ENCODE measurements around the gene PNMA6A. TPM values are rescaled to one million over a fixed set of nuclear protein-coding genes. Genes with fewer than 3 reads are reported as not detected.
"Not testable (repeated sequence)": the region's sequence is repeated elsewhere in the genome, so short reads cannot be mapped to it uniquely, and the experiment has no call there.

The PNMA6A gene
- polyA plus RNA-seq (2013) = 0.08 TPM in 2 replicates

DNA sequence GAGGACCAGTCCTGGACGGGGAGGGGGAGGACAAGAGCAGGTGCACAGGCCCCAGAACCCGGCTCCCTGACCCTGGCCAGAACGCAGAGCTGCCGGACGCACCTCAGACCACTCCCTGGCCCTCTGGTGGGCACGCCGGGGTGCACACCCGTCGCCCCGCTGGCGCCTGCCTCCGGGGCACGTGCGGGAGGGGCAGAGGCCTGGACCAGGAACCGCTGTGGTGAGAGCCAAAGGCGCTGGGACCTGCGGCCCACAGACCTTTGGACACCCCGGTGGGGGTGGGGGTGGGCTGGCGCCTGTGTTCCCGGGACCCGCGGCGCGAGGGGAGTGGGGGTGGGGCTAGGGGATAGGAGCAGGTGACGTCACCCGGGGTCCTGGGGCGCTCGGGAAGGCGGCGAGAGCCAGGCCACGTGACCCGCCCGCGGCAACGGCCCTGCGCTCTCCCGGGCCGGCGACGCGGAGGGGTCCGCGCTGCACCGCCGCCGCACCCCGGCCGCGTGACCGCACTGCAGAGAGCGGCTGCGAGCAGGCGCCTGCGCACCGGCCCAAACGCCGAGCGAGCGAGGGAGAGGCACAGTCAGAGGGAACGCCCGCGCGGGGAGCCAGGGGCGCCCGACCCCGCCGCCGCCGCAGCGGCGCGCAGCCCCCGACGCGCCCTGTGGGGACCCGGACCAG lies at the start of gene PNMA6A:
Gene PNMA6A, plus strand, starts transcription at position 546 of the 675 bp plus-strand sequence. CDS start 609 bp downstream, outside the sequence.
- not testable (repeated sequence) for H2BK12ac ChIP-seq (ENCODE audit: low read length); H3K79me2 ChIP-seq (ENCODE audit: control insufficient read depth, insufficient read depth, low read length, poor library complexity); H2AFZ ChIP-seq (ENCODE audit: insufficient read depth, low read length, poor library complexity); H3K36me3 ChIP-seq (ENCODE audit: control insufficient read depth in 1 of 2, insufficient read depth in 2 of 2, low read length in 2 of 2); H2BK5ac ChIP-seq (ENCODE audit: low read depth, low read length, poor library complexity); H3K27me3 ChIP-seq (ENCODE audit: insufficient read depth, low read length); H3K14ac ChIP-seq (ENCODE audit: low read length); H3K79me1 ChIP-seq (ENCODE audit: low read length); H2AK5ac ChIP-seq (ENCODE audit: low read length); H2BK120ac ChIP-seq (ENCODE audit: insufficient read depth, low read length, poor library complexity); H3K27ac ChIP-seq (ENCODE audit: low read depth, low read length); H3K9me3 ChIP-seq (ENCODE audit: insufficient read depth, low read depth, low read length); H3K4me1 ChIP-seq (ENCODE audit: control insufficient read depth in 1 of 2, insufficient read depth in 2 of 2, low read length in 2 of 2); H3K9ac ChIP-seq (ENCODE audit: low read length); H3K23ac ChIP-seq (ENCODE audit: low read length); H3K4ac ChIP-seq (ENCODE audit: low read depth, low read length); H4K91ac ChIP-seq (ENCODE audit: low read depth, low read length); H3K4me2 ChIP-seq (ENCODE audit: low read length); H4K8ac ChIP-seq (ENCODE audit: low read depth, low read length); H4K12ac ChIP-seq (ENCODE audit: low read depth, low read length); H3K18ac ChIP-seq (ENCODE audit: low read length); H3K4me3 ChIP-seq (ENCODE audit: low read depth, low read length); DNase-seq
- WGBS (ENCODE audit: extremely low coverage, insufficient coverage, insufficient read length) = no CpG with 5 or more reads among the region's 76 CpGs

DNA sequence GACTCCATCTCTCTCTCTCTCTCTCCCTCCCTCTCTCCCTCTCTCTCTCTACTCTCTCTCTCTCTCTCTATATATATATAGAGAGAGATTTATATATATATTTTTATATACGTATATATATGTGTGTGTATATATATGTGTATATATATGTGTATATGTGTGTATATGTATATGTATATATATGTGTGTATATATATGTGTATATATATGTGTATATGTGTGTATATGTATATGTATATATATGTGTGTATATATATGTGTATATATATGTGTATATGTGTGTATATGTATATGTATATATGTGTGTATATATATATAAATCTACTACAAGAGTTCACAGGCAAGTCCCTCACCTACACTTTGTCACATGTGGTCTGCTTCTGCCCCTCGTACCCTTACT lies 45.8 kb upstream of the PNMA6A start:
- not testable (repeated sequence) for H3K4ac ChIP-seq (ENCODE audit: low read depth, low read length); H2BK5ac ChIP-seq (ENCODE audit: low read depth, low read length, poor library complexity); H4K12ac ChIP-seq (ENCODE audit: low read depth, low read length); H3K23ac ChIP-seq (ENCODE audit: low read length); H2AK5ac ChIP-seq (ENCODE audit: low read length); H3K27me3 ChIP-seq (ENCODE audit: insufficient read depth, low read length); H3K9me3 ChIP-seq (ENCODE audit: insufficient read depth, low read depth, low read length); H3K4me1 ChIP-seq (ENCODE audit: control insufficient read depth in 1 of 2, insufficient read depth in 2 of 2, low read length in 2 of 2); DNase-seq; H4K8ac ChIP-seq (ENCODE audit: low read depth, low read length); H3K27ac ChIP-seq (ENCODE audit: low read depth, low read length); H3K4me2 ChIP-seq (ENCODE audit: low read length); H3K18ac ChIP-seq (ENCODE audit: low read length); H4K91ac ChIP-seq (ENCODE audit: low read depth, low read length); H2BK12ac ChIP-seq (ENCODE audit: low read length); H3K79me1 ChIP-seq (ENCODE audit: low read length); H3K14ac ChIP-seq (ENCODE audit: low read length); H2AFZ ChIP-seq (ENCODE audit: insufficient read depth, low read length, poor library complexity); H3K9ac ChIP-seq (ENCODE audit: low read length); H3K79me2 ChIP-seq (ENCODE audit: control insufficient read depth, insufficient read depth, low read length, poor library complexity); H2BK120ac ChIP-seq (ENCODE audit: insufficient read depth, low read length, poor library complexity); H3K36me3 ChIP-seq (ENCODE audit: control insufficient read depth in 1 of 2, insufficient read depth in 2 of 2, low read length in 2 of 2); H3K4me3 ChIP-seq (ENCODE audit: low read depth, low read length)
- no CpG with 5 or more reads among the region's 2 CpGs for WGBS (ENCODE audit: extremely low coverage, insufficient coverage, insufficient read length)

DNA sequence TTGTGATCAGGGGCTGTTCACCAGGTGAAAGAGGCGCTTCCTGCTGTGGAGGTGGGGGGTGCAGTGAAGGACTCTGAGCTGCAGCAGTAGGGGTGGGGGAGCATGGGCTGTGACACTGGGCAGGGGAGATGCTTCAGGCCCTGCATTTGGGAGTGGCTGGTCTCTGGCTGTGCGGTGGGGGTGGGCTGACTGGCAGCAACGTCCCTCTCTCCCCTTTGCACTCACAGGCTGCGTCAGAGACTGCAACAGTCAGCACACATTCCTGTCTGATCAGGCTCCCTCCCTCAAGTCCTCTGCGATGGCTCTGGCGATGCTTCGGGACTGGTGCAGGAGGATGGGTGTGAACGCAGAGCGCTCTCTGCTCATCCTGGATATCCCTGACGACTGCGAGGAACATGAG lies 43.8 kb upstream of the PNMA6A start:
- H3K36me3 ChIP-seq (ENCODE audit: control insufficient read depth in 1 of 2, insufficient read depth in 2 of 2, low read length in 2 of 2); H2AK5ac ChIP-seq (ENCODE audit: low read length); H3K4me2 ChIP-seq (ENCODE audit: low read length); H3K79me1 ChIP-seq (ENCODE audit: low read length); H3K14ac ChIP-seq (ENCODE audit: low read length); H2BK12ac ChIP-seq (ENCODE audit: low read length); H3K4ac ChIP-seq (ENCODE audit: low read depth, low read length); H4K91ac ChIP-seq (ENCODE audit: low read depth, low read length); H3K4me1 ChIP-seq (ENCODE audit: control insufficient read depth in 1 of 2, insufficient read depth in 2 of 2, low read length in 2 of 2); H3K27me3 ChIP-seq (ENCODE audit: insufficient read depth, low read length); H3K79me2 ChIP-seq (ENCODE audit: control insufficient read depth, insufficient read depth, low read length, poor library complexity); H2AFZ ChIP-seq (ENCODE audit: insufficient read depth, low read length, poor library complexity); H3K9me3 ChIP-seq (ENCODE audit: insufficient read depth, low read depth, low read length); H3K27ac ChIP-seq (ENCODE audit: low read depth, low read length); H4K12ac ChIP-seq (ENCODE audit: low read depth, low read length); H3K4me3 ChIP-seq (ENCODE audit: low read depth, low read length); H3K9ac ChIP-seq (ENCODE audit: low read length); H3K23ac ChIP-seq (ENCODE audit: low read length); H3K18ac ChIP-seq (ENCODE audit: low read length); H2BK120ac ChIP-seq (ENCODE audit: insufficient read depth, low read length, poor library complexity); H4K8ac ChIP-seq (ENCODE audit: low read depth, low read length); DNase-seq; H2BK5ac ChIP-seq (ENCODE audit: low read depth, low read length, poor library complexity): not testable (repeated sequence)
- no CpG with 5 or more reads among the region's 11 CpGs for WGBS (ENCODE audit: extremely low coverage, insufficient coverage, insufficient read length)

DNA sequence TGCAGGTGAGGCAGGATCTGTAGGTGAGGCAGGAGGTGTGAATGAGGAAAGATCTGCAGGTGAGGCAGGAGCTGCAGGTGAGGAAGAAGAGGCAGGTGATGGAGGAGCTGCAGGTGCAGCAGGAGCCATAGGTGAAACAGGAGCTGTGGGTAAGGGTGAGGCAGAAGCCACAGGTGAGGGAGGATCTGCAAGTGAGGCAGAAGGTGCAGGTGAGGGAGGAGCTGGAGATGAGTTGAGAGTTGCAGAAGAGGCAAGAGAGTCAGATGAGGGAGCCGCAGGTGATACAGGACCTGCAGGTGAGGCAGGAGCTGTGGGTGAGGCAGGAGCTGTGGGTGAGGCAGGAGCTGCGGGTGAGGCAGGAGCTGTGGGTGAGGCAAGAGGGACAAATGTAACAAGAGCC lies 43.1 kb upstream of the PNMA6A start:
- H3K36me3 ChIP-seq (ENCODE audit: control insufficient read depth in 1 of 2, insufficient read depth in 2 of 2, low read length in 2 of 2) = no peaks in the 10 kb centered on the region
- H2BK5ac ChIP-seq (ENCODE audit: low read depth, low read length, poor library complexity) = no peak overlapping the region
- no peak overlapping the region for H4K12ac ChIP-seq (ENCODE audit: low read depth, low read length)
- H3K27ac ChIP-seq (ENCODE audit: low read depth, low read length) = no peak overlapping the region
- no peaks in the 10 kb centered on the region for H3K9me3 ChIP-seq (ENCODE audit: insufficient read depth, low read depth, low read length)
- no peak overlapping the region for H4K8ac ChIP-seq (ENCODE audit: low read depth, low read length)
- no peak overlapping the region for H3K18ac ChIP-seq (ENCODE audit: low read length)
- H3K79me2 ChIP-seq (ENCODE audit: control insufficient read depth, insufficient read depth, low read length, poor library complexity) = no peaks in the 10 kb centered on the region
- no peak overlapping the region for H4K91ac ChIP-seq (ENCODE audit: low read depth, low read length)
- no peak overlapping the region for H3K4me2 ChIP-seq (ENCODE audit: low read length)
- no peak overlapping the region for H3K14ac ChIP-seq (ENCODE audit: low read length)
- H2BK12ac ChIP-seq (ENCODE audit: low read length) = no peak overlapping the region
- no peak overlapping the region for H2AK5ac ChIP-seq (ENCODE audit: low read length)
- no peak overlapping the region for H2BK120ac ChIP-seq (ENCODE audit: insufficient read depth, low read length, poor library complexity)
- no peak overlapping the region for H3K4me3 ChIP-seq (ENCODE audit: low read depth, low read length)
- no peak overlapping the region for H3K23ac ChIP-seq (ENCODE audit: low read length)
- DNase-seq = peak in 1 of 2 donors; percentile 6
- no CpG with 5 or more reads among the region's 2 CpGs for WGBS (ENCODE audit: extremely low coverage, insufficient coverage, insufficient read length)
- no peak overlapping the region for H3K9ac ChIP-seq (ENCODE audit: low read length)
- H2AFZ ChIP-seq (ENCODE audit: insufficient read depth, low read length, poor library complexity) = no peak overlapping the region
- no peaks in the 10 kb centered on the region for H3K79me1 ChIP-seq (ENCODE audit: low read length)
- no peak overlapping the region for H3K4ac ChIP-seq (ENCODE audit: low read depth, low read length)
- H3K27me3 ChIP-seq (ENCODE audit: insufficient read depth, low read length) = no peaks in the 10 kb centered on the region
- peaks cover 2 to 3% of the 10 kb centered on the region in 2 experiments for H3K4me1 ChIP-seq (ENCODE audit: control insufficient read depth in 1 of 2, insufficient read depth in 2 of 2, low read length in 2 of 2)
